ENCODE results near the gene MEPCE.

MEPCE gene

GRCh38 chr7:100465299-100465698, 35.7 kb downstream of the MEPCE start:
- no CpG with 5 or more reads among the region's 8 CpGs for WGBS (ENCODE audit: extremely low coverage, insufficient coverage, low lambda C conversion rate)
- no peak overlapping the region for H3K18ac ChIP-seq (ENCODE audit: low read length)

DNA sequence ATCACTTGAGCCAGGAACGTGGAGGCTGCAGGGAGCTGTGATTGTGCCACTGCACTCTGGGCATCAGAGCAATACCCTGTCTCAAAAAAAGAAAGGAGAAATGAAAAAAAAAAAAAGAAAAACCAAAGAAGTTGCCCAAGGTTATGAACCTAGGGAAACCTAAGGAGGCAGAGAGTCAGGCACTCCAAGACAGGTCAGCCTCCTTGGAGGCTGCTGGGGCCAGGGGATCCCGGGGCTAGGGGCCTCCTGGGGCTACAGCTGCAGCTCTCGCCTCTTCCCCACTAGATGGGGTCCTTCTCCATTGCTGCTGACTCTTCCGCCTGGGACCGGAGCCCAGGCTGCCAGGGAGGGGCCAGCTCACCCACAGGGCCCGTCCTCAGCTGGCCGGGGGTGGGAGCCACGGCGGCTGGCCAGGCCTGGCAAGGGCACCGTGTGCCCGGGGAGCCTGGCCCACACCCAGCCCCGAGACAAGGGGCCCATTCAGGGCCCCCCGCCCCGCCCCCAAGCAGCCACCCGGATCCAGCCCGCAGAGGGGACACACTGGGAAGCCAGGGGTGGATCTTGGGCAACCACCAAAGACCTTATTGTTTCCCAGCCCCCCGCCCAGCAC, 36.2 kb downstream of the MEPCE start:
- peak; percentile 86 for DNase-seq
- Histone ChIP-seq H3K4ac (ENCODE audit: low read depth, low read length) (no peak overlapping the region), H2AK5ac (ENCODE audit: low read length) (no peak overlapping the region)

More at GRCh38 chr7:100465299-100465698, 35.7 kb downstream of the MEPCE start:
- no peak for DNase-seq
- Histone ChIP-seq H2AK5ac (ENCODE audit: low read length) (no peak overlapping the region), H3K79me1 (ENCODE audit: low read length) (no peaks in the 10 kb centered on the region), H3K4me3 (ENCODE audit: low read length) (no peak overlapping the region), H3K27me3 (ENCODE audit: insufficient read depth, low read length, poor library complexity) (no peaks in the 10 kb centered on the region), H3K4me1 (ENCODE audit: control insufficient read depth, low read depth, low read length) (no peaks in the 10 kb centered on the region), H3K4ac (ENCODE audit: low read depth, low read length) (no peak overlapping the region), H2BK5ac (ENCODE audit: low read length) (no peak overlapping the region), H4K8ac (ENCODE audit: low read depth, low read length) (no peak overlapping the region), H2BK15ac (replicated peaks; ENCODE audit: low read depth) (no peak overlapping the region), H4K5ac (ENCODE audit: low read length) (no peak overlapping the region), H3K23ac (ENCODE audit: low read length) (no peak overlapping the region), H3K79me2 (ENCODE audit: control insufficient read depth, insufficient read depth, low read length) (no peaks in the 10 kb centered on the region), H3K27ac (ENCODE audit: low read depth, low read length) (no peak overlapping the region), H3K56ac (ENCODE audit: low read length) (no peak overlapping the region), H3K9ac (ENCODE audit: low read length) (no peak overlapping the region), H3K36me3 (ENCODE audit: control insufficient read depth, insufficient read depth, low read length) (no peaks in the 10 kb centered on the region), H2BK120ac (ENCODE audit: low read depth, low read length) (no peak overlapping the region), H3K4me2 (ENCODE audit: low read length) (no peak overlapping the region)

GRCh38 chr7:100466653-100467605, 37.3 kb downstream of the MEPCE start:
- no peak overlapping the region for H2BK5ac ChIP-seq (ENCODE audit: low read length)
- DNase-seq: no peak
- WGBS (ENCODE audit: extremely low coverage, insufficient coverage, low lambda C conversion rate): no CpG with 5 or more reads among the region's 32 CpGs
- H3K79me1 ChIP-seq (ENCODE audit: low read length): no peaks in the 10 kb centered on the region
- H3K4me1 ChIP-seq (ENCODE audit: control insufficient read depth, low read depth, low read length): peaks cover under 1% of the 10 kb centered on the region
- H3K18ac ChIP-seq (ENCODE audit: low read length): no peak overlapping the region
- no peak overlapping the region for H3K4ac ChIP-seq (ENCODE audit: low read depth, low read length)
- H3K4me3 ChIP-seq (ENCODE audit: low read length): no peak overlapping the region
- no peaks in the 10 kb centered on the region for H3K27me3 ChIP-seq (ENCODE audit: insufficient read depth, low read length, poor library complexity)
- no peak overlapping the region for H2BK15ac ChIP-seq (replicated peaks; ENCODE audit: low read depth)
- no peak overlapping the region for H3K9ac ChIP-seq (ENCODE audit: low read length)
- H3K4me2 ChIP-seq (ENCODE audit: low read length): no peak overlapping the region
- no peak overlapping the region for H4K5ac ChIP-seq (ENCODE audit: low read length)
- no peak overlapping the region for H4K8ac ChIP-seq (ENCODE audit: low read depth, low read length)
- no peak overlapping the region for H3K23ac ChIP-seq (ENCODE audit: low read length)
- no peak overlapping the region for H2BK120ac ChIP-seq (ENCODE audit: low read depth, low read length)
- no peaks in the 10 kb centered on the region for H3K79me2 ChIP-seq (ENCODE audit: control insufficient read depth, insufficient read depth, low read length)
- no peak overlapping the region for H3K56ac ChIP-seq (ENCODE audit: low read length)
- H3K27ac ChIP-seq (ENCODE audit: low read depth, low read length): no peak overlapping the region
- H2AK5ac ChIP-seq (ENCODE audit: low read length): no peak overlapping the region
- H3K36me3 ChIP-seq (ENCODE audit: control insufficient read depth, insufficient read depth, low read length): no peaks in the 10 kb centered on the region

More for the DNA sequence above, 36.2 kb downstream of the MEPCE start:
- H3K4me3 ChIP-seq (ENCODE audit: low read length): no peak overlapping the region
- H3K79me2 ChIP-seq (ENCODE audit: control insufficient read depth, insufficient read depth, low read length): no peaks in the 10 kb centered on the region
- H3K56ac ChIP-seq (ENCODE audit: low read length): peak overlapping the region; percentile 42
- H4K8ac ChIP-seq (ENCODE audit: low read depth, low read length): no peak overlapping the region
- no peak overlapping the region for H2BK15ac ChIP-seq (replicated peaks; ENCODE audit: low read depth)
- no peaks in the 10 kb centered on the region for H3K4me1 ChIP-seq (ENCODE audit: control insufficient read depth, low read depth, low read length)
- H3K79me1 ChIP-seq (ENCODE audit: low read length): no peaks in the 10 kb centered on the region
- H2BK120ac ChIP-seq (ENCODE audit: low read depth, low read length): no peak overlapping the region
- no peak overlapping the region for H3K27ac ChIP-seq (ENCODE audit: low read depth, low read length)
- H3K9ac ChIP-seq (ENCODE audit: low read length): no peak overlapping the region
- no peaks in the 10 kb centered on the region for H3K27me3 ChIP-seq (ENCODE audit: insufficient read depth, low read length, poor library complexity)
- H3K36me3 ChIP-seq (ENCODE audit: control insufficient read depth, insufficient read depth, low read length): no peaks in the 10 kb centered on the region
- H2BK5ac ChIP-seq (ENCODE audit: low read length): no peak overlapping the region
- H3K4me2 ChIP-seq (ENCODE audit: low read length): no peak overlapping the region
- H3K23ac ChIP-seq (ENCODE audit: low read length): no peak overlapping the region
- WGBS (ENCODE audit: extremely low coverage, insufficient coverage, low lambda C conversion rate): no CpG with 5 or more reads among the region's 17 CpGs
- H4K5ac ChIP-seq (ENCODE audit: low read length): no peak overlapping the region
- peak overlapping the region; percentile 31 for H3K18ac ChIP-seq (ENCODE audit: low read length)

- Histone ChIP-seq H2BK15ac (replicated peaks; ENCODE audit: low read depth) (no peak overlapping the region), H3K4me1 (ENCODE audit: control insufficient read depth, low read depth, low read length) (peaks cover 2% of the 10 kb centered on the region), H3K4ac (ENCODE audit: low read depth, low read length) (no peak overlapping the region), H3K9ac (ENCODE audit: low read length) (no peak overlapping the region), H2AK5ac (ENCODE audit: low read length) (no peak overlapping the region), H3K18ac (ENCODE audit: low read length) (no peak overlapping the region), H2BK5ac (ENCODE audit: low read length) (no peak overlapping the region), H2BK120ac (ENCODE audit: low read depth, low read length) (no peak overlapping the region), H3K4me2 (ENCODE audit: low read length) (no peak overlapping the region), H3K4me3 (ENCODE audit: low read length) (no peak overlapping the region), H3K36me3 (ENCODE audit: control insufficient read depth, insufficient read depth, low read length) (no peaks in the 10 kb centered on the region), H4K5ac (ENCODE audit: low read length) (no peak overlapping the region), H3K79me2 (ENCODE audit: control insufficient read depth, insufficient read depth, low read length) (no peaks in the 10 kb centered on the region), H3K27me3 (ENCODE audit: insufficient read depth, low read length, poor library complexity) (no peaks in the 10 kb centered on the region), H3K56ac (ENCODE audit: low read length) (no peak overlapping the region), H3K27ac (ENCODE audit: low read depth, low read length) (no peak overlapping the region), H4K8ac (ENCODE audit: low read depth, low read length) (no peak overlapping the region), H3K23ac (ENCODE audit: low read length) (no peak overlapping the region), H3K79me1 (ENCODE audit: low read length) (no peaks in the 10 kb centered on the region)
- WGBS (ENCODE audit: extremely low coverage, insufficient coverage, low lambda C conversion rate): no CpG with 5 or more reads among the region's 22 CpGs
- DNase-seq: no peak
Measured at GRCh38 chr7:100467638-100468373, 38.2 kb downstream of the MEPCE start.

GRCh38 chr7:100469227-100470044, 39.8 kb downstream of the MEPCE start:
- WGBS (ENCODE audit: extremely low coverage, insufficient coverage, low lambda C conversion rate): no CpG with 5 or more reads among the region's 13 CpGs
- H3K27ac ChIP-seq (ENCODE audit: low read depth, low read length): no peak overlapping the region
- H4K8ac ChIP-seq (ENCODE audit: low read depth, low read length): no peak overlapping the region

More at GRCh38 chr7:100469227-100470044, 39.8 kb downstream of the MEPCE start:
- Histone ChIP-seq H3K18ac (ENCODE audit: low read length) (no peak overlapping the region), H2BK15ac (replicated peaks; ENCODE audit: low read depth) (no peak overlapping the region), H2BK5ac (ENCODE audit: low read length) (no peak overlapping the region), H3K4me3 (ENCODE audit: low read length) (no peak overlapping the region), H3K79me1 (ENCODE audit: low read length) (no peaks in the 10 kb centered on the region), H3K4ac (ENCODE audit: low read depth, low read length) (no peak overlapping the region), H3K4me2 (ENCODE audit: low read length) (no peak overlapping the region), H3K79me2 (ENCODE audit: control insufficient read depth, insufficient read depth, low read length) (no peaks in the 10 kb centered on the region), H4K5ac (ENCODE audit: low read length) (no peak overlapping the region), H3K4me1 (ENCODE audit: control insufficient read depth, low read depth, low read length) (peaks cover 2% of the 10 kb centered on the region), H3K9ac (ENCODE audit: low read length) (no peak overlapping the region), H3K56ac (ENCODE audit: low read length) (peak overlapping the region; percentile 1), H2BK120ac (ENCODE audit: low read depth, low read length) (no peak overlapping the region), H2AK5ac (ENCODE audit: low read length) (no peak overlapping the region), H3K23ac (ENCODE audit: low read length) (no peak overlapping the region), H3K27me3 (ENCODE audit: insufficient read depth, low read length, poor library complexity) (no peaks in the 10 kb centered on the region), H3K36me3 (ENCODE audit: control insufficient read depth, insufficient read depth, low read length) (no peaks in the 10 kb centered on the region)
- peak; percentile 85 for DNase-seq
